Neural crest cell (in vitro differentiated cells): ENCODE results near the gene SORCS2. TPM values are rescaled to one million over a fixed set of nuclear protein-coding genes. Genes with fewer than 3 reads are reported as not detected.

Experiments used
- DNase-seq: peaks from one replicate; pipeline ENCODE4 v3.0.0; 2021; ENCODE audit warnings: low read depth, mixed read lengths, low spot score
- H3K27ac Mint-ChIP-seq: one replicate; pipeline ENCODE4 v1.8.0; 2021; ENCODE audit warnings: mild to moderate bottlenecking, mixed read lengths; ENCODE audit not compliant: unreplicated experiment
- H3K27me3 Mint-ChIP-seq: 2 replicates; pipeline ENCODE4 v1.8.0; 2021; ENCODE audit warnings: low read depth, mild to moderate bottlenecking, mixed read lengths
- H3K36me3 Mint-ChIP-seq: 2 replicates; pipeline ENCODE4 v1.8.0; 2021; ENCODE audit warnings: low read depth, mild to moderate bottlenecking, mixed read lengths
- H3K4me1 Mint-ChIP-seq: 2 replicates; pipeline ENCODE4 v1.8.0; 2021; ENCODE audit warnings: mixed read lengths
- H3K4me3 Mint-ChIP-seq: one replicate; pipeline ENCODE4 v1.8.0; 2021; ENCODE audit warnings: mild to moderate bottlenecking, mixed read lengths
- H3K9me3 Mint-ChIP-seq: 2 replicates; pipeline ENCODE4 v1.8.0; 2021; ENCODE audit warnings: mixed read lengths
- total RNA-seq: library from RNA; stranded (reverse); gene quantifications from 2 replicates; pipeline ENCODE4 v1.2.1, GENCODE V29; 2021
- TF ChIP-seq, protein P1 (sequence below): fragments of 200-600 bp; sonication (generic); conservative IDR thresholded peaks from 2 replicates; pipeline ENCODE4 v1.5.0; 2021; ENCODE audit warnings: antibody characterized with exemption, mild to moderate bottlenecking

The SORCS2 gene
- total RNA-seq, 1 donor from 2014 or later: 1.1 TPM

DNA sequence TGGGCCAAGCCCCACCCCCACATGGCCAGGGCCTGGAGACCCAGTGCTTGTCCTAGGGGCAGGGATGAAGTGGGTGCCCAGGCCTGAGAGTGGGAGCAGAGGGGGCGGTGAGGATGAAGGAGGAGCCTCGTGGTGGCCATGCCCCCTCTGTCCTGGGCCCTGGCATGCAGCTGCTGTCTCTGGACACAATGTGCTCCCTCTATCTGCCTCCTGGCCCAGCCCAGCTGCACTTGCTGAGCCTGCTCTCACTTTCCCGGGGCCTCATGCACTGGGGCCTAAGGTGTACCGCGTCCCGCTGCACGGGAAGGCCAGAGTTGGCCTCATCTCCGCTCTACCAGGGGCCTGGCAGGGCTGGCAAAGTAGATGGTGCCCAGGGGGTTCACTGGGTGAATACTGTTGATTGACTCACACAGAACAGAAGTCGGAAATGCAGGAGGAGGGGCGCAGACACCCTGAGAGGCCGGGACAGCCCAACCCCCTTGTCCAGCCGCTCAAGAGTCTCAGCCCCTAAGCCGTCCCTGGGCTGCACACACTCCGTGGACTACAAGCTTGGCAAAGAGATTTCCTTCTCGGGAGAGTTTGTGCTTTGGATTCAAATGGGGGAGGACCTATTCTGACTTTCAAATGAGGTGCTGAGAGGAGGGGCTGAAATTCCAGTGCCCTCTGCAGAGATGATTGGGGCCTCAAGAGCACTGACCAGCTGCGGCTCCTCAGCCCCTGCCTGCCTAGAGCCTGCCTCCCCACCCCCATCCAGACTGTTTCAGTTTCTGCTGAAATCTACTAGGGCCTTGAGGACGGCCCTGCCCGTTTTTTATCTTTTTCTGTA lies 130.0 kb downstream of the SORCS2 start:
- Mint-ChIP-seq H3K4me3 (no peak overlapping the region), H3K27me3 (no peaks in the 10 kb centered on the region), H3K27ac (no peak overlapping the region), H3K9me3 (peaks cover 6% of the 10 kb centered on the region), H3K4me1 (peaks cover 11% of the 10 kb centered on the region), H3K36me3 (peaks cover 2% of the 10 kb centered on the region)
- TF ChIP-seq, protein P1, sequence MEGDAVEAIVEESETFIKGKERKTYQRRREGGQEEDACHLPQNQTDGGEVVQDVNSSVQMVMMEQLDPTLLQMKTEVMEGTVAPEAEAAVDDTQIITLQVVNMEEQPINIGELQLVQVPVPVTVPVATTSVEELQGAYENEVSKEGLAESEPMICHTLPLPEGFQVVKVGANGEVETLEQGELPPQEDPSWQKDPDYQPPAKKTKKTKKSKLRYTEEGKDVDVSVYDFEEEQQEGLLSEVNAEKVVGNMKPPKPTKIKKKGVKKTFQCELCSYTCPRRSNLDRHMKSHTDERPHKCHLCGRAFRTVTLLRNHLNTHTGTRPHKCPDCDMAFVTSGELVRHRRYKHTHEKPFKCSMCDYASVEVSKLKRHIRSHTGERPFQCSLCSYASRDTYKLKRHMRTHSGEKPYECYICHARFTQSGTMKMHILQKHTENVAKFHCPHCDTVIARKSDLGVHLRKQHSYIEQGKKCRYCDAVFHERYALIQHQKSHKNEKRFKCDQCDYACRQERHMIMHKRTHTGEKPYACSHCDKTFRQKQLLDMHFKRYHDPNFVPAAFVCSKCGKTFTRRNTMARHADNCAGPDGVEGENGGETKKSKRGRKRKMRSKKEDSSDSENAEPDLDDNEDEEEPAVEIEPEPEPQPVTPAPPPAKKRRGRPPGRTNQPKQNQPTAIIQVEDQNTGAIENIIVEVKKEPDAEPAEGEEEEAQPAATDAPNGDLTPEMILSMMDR: no peak
- DNase-seq: no peak

DNA sequence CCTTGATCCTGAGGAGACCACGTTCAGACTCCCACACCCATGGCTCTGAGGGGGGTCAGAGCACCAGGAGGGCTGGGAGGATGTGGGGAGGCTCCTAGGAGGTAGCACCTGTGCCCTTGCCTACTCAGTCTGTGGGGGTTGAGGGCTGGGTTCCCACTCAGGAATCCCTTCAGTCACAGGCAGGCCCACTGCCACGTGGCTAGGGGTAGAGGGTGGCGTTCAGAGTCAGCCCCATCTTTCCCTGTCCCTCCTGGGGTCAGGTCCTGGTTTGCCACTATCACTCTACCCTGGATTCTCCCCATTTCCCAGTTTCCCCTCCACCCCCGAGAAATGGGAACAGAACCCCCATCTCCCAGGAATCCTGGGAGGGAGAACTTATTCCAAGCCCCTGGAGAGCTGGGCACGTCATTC lies 131.1 kb downstream of the SORCS2 start:
- Mint-ChIP-seq H3K27ac (no peak overlapping the region), H3K4me1 (peaks cover 11% of the 10 kb centered on the region), H3K27me3 (no peaks in the 10 kb centered on the region), H3K9me3 (peaks cover 5% of the 10 kb centered on the region), H3K36me3 (peaks cover 2% of the 10 kb centered on the region), H3K4me3 (no peak overlapping the region)
- TF ChIP-seq, protein P1: no peak
- no peak for DNase-seq

DNA sequence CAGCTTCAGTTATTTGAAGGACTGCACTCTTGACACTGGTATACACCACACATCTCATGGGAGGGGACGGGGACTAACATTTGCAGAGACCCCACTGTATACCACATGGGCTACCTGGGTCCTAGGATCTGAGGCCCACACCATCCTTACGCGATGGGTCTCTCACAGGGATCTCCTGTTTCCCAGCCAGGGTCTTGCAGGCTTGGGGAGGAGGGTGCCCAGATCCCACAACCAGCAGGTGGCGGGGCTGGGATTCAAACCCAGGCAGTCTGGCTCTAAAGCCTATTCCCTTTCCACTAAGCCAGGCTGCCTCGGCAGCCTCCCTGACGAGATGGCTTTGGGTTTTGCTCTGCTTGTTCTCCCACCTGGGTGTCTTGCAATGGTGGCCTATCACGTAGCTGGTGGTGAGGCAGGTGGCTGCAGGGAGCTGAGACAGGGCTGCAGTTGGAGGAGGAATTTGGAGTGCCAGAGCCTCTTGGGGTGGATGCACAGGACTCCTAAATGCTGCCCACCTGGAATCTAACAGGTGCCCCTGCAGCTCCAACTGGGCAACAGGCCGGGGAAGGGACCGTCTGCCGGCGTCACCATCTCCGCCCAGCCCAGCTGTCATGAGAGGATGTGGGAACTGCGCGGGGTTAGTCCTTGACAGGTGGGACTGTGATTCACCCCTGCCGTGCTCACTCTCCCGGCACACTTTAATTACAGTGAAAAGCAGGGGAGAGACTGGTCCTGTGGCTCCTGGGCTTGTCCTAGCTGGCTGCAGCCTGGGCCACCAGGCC lies 131.7 kb downstream of the SORCS2 start:
- TF ChIP-seq, protein P1: no peak
- no peaks in the 10 kb centered on the region for H3K27me3 Mint-ChIP-seq
- no peak for DNase-seq
- no peak overlapping the region for H3K4me3 Mint-ChIP-seq
- H3K9me3 Mint-ChIP-seq: no peaks in the 10 kb centered on the region
- H3K27ac Mint-ChIP-seq: no peak overlapping the region
- peaks cover 11% of the 10 kb centered on the region for H3K4me1 Mint-ChIP-seq
- H3K36me3 Mint-ChIP-seq: no peaks in the 10 kb centered on the region

DNA sequence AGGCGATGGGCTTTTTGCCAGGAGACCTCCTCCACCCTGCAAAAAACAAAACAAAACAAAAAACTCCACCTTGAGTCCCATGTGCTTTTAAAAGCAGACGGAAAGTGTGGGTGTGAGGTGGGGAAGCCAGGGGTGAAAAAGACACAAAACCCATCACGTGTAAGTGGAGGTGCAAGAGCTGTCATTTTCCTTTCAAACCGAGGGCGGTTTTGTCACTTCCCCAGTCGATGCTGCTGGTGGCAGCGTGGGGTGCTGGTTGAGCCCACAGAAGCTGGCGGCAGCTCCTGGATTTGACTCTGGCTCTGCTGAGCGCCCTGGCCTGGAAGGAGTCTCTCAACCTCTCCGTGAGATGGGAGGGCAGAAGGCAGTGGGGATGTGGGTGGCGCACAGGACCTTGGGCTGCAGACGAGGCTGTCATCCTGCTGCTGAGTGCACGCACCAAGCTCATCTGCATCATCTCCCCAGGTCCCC lies 132.3 kb downstream of the SORCS2 start:
- H3K27me3 Mint-ChIP-seq: no peaks in the 10 kb centered on the region
- H3K4me3 Mint-ChIP-seq: no peak overlapping the region
- H3K9me3 Mint-ChIP-seq: no peaks in the 10 kb centered on the region
- DNase-seq: no peak
- H3K27ac Mint-ChIP-seq: no peak overlapping the region
- peaks cover 11% of the 10 kb centered on the region for H3K4me1 Mint-ChIP-seq
- H3K36me3 Mint-ChIP-seq: no peaks in the 10 kb centered on the region
- TF ChIP-seq, protein P1: no peak

DNA sequence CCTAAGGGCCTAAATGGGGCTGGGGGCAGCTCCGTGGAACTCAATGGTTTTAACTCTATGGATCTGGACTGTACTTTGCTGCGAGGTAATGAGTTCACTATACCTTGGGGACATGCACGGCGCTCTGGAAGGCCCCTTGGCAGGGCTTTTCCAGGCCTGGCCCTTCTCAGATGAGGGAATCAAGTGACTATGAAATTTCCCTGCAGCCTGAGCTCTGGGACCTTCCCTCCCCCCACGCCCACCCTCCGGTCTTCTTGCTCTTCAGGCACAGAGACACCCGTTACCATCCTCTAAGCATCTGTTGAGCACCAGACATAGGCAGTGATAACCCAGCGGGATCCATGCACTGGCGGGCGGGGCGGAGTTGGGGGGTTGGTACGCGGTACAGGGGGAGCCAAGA lies 133.2 kb downstream of the SORCS2 start:
- no peak overlapping the region for H3K27ac Mint-ChIP-seq
- no peak for DNase-seq
- peaks cover 11% of the 10 kb centered on the region for H3K4me1 Mint-ChIP-seq
- H3K4me3 Mint-ChIP-seq: no peak overlapping the region
- H3K9me3 Mint-ChIP-seq: no peaks in the 10 kb centered on the region
- no peaks in the 10 kb centered on the region for H3K27me3 Mint-ChIP-seq
- TF ChIP-seq, protein P1: no peak
- H3K36me3 Mint-ChIP-seq: no peaks in the 10 kb centered on the region
